DOHH2 (cell line): ENCODE results near the gene AKR1B15.

Experiments
- H3F3A ChIP-seq: fragments of 200-600 bp; sonication (generic), shearing (Covaris generic); 2 replicates; pipeline ENCODE4 v1.6.0; 2016; ENCODE audit warnings: antibody characterized with exemption, mild to moderate bottlenecking; ENCODE audit not compliant: control insufficient read depth, insufficient read depth
- H3K27ac ChIP-seq: fragments of 200-600 bp; sonication (generic); 2 replicates; pipeline ENCODE4 v1.5.1; 2014; ENCODE audit warnings: low read depth, mild to moderate bottlenecking, low read length, moderate library complexity
- H3K27me3 ChIP-seq: fragments of 200-600 bp; sonication (generic); 2 replicates; pipeline ENCODE4 v1.6.1; 2014; ENCODE audit warnings: mild to moderate bottlenecking, low read length, mixed read lengths; ENCODE audit not compliant: control insufficient read depth
- H3K36me3 ChIP-seq: fragments of 200-600 bp; sonication (generic); 2 replicates; pipeline ENCODE4 v1.6.1; 2014; ENCODE audit warnings: mild to moderate bottlenecking, low read length, moderate library complexity, mixed read lengths; ENCODE audit not compliant: control insufficient read depth
- H3K4me1 ChIP-seq: fragments of 200-600 bp; sonication (generic); 2 replicates; pipeline ENCODE4 v1.6.1; 2014; ENCODE audit warnings: mild to moderate bottlenecking, low read length, mixed read lengths; ENCODE audit not compliant: control insufficient read depth
- H3K4me2 ChIP-seq: fragments of 200-600 bp; sonication (generic); 2 replicates; pipeline ENCODE4 v1.6.0; 2014; ENCODE audit warnings: mild to moderate bottlenecking, low read length, moderate library complexity
- H3K4me3 ChIP-seq: fragments of 200-600 bp; sonication (generic); 2 replicates; pipeline ENCODE4 v1.5.1; 2014; ENCODE audit warnings: mild to moderate bottlenecking, low read length, mixed read lengths
- H3K79me2 ChIP-seq: fragments of 200-600 bp; sonication (generic); 2 replicates; pipeline ENCODE4 v1.6.1; 2014; ENCODE audit warnings: mild to moderate bottlenecking, low read length, mixed read lengths; ENCODE audit not compliant: control insufficient read depth
- H3K9me2 ChIP-seq: fragments of 200-600 bp; sonication (generic); replicated peaks from 2 replicates; pipeline ENCODE4 v1.6.1; 2014; ENCODE audit warnings: mild to moderate bottlenecking, low read length, mixed read lengths; ENCODE audit not compliant: control insufficient read depth
- H3K9me3 ChIP-seq: fragments of 200-600 bp; sonication (generic); 2 replicates; pipeline ENCODE4 v1.6.1; 2014; ENCODE audit warnings: antibody characterized with exemption, low read length, mixed read lengths; ENCODE audit not compliant: control insufficient read depth, insufficient read depth
- H4K20me1 ChIP-seq: fragments of 200-600 bp; sonication (generic); 2 replicates; pipeline ENCODE4 v1.6.0; 2014; ENCODE audit warnings: low read depth, mild to moderate bottlenecking, antibody characterized with exemption, low read length, moderate library complexity; ENCODE audit not compliant: control insufficient read depth, insufficient read depth
- EZH2phosphoT487 ChIP-seq: fragments of 200-600 bp; sonication (generic); IDR thresholded peaks from 2 replicates; pipeline ENCODE4 v1.6.1; 2017; ENCODE audit warnings: borderline replicate concordance, mild to moderate bottlenecking, antibody characterized with exemption, low read length, moderate library complexity, mixed read lengths
- TF ChIP-seq, protein P1 (sequence below): fragments of 200-600 bp; sonication (generic); IDR thresholded peaks from one replicate; pipeline ENCODE4 v1.5.1; 2014; ENCODE audit warnings: antibody characterized with exemption, mild to moderate bottlenecking, low read depth, low read length; ENCODE audit not compliant: poor library complexity, severe bottlenecking

The AKR1B15 gene

DNA sequence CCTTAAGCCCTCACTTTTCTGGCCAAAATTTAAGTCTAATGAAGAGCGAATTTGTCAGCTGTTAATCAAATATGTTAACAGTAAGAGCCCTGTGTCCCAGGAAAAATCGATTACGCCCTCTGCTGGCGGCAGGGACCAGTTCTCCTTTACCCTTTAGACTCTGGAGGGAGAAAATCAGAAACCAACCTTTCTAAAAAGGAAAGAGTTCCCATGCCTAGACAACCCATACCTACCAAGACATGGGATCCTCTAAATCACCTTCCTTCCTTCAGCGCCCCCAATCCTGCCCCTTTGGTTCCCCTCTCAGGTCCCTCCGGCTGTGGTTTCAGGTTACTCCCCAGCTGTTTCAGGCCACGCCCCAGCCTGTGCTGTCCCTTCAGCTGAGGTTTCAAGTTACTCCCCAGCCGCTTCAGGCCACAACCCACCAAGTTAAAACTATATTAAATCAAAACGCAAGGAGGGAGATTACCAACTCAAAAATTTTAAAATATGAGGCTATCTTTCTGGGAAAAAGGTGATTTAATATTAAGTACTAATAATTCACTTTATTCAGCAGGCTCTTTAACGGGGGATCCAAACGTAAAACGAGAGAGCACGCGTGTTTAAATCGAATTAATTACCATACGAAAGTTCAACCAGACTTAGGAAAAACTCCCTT lies 1.4 kb upstream of the AKR1B15 start:
- Histone ChIP-seq H3K27me3 (peaks cover 27% of the 10 kb centered on the region), H3K27ac (no peak overlapping the region), H3K9me2 (no peaks in the 10 kb centered on the region), H3K79me2 (no peaks in the 10 kb centered on the region), H3K4me2 (peak overlapping the region; percentile 40), H3F3A (no peaks in the 10 kb centered on the region), H4K20me1 (no peaks in the 10 kb centered on the region), H3K9me3 (no peaks in the 10 kb centered on the region), H3K4me1 (peaks cover 4% of the 10 kb centered on the region; the same call in 1 of the 2 replicates), H3K36me3 (no peaks in the 10 kb centered on the region), H3K4me3 (no peak overlapping the region)
- TF ChIP-seq EZH2phosphoT487 = no peak
- TF ChIP-seq, protein P1, sequence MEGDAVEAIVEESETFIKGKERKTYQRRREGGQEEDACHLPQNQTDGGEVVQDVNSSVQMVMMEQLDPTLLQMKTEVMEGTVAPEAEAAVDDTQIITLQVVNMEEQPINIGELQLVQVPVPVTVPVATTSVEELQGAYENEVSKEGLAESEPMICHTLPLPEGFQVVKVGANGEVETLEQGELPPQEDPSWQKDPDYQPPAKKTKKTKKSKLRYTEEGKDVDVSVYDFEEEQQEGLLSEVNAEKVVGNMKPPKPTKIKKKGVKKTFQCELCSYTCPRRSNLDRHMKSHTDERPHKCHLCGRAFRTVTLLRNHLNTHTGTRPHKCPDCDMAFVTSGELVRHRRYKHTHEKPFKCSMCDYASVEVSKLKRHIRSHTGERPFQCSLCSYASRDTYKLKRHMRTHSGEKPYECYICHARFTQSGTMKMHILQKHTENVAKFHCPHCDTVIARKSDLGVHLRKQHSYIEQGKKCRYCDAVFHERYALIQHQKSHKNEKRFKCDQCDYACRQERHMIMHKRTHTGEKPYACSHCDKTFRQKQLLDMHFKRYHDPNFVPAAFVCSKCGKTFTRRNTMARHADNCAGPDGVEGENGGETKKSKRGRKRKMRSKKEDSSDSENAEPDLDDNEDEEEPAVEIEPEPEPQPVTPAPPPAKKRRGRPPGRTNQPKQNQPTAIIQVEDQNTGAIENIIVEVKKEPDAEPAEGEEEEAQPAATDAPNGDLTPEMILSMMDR = peak; percentile 99

DNA sequence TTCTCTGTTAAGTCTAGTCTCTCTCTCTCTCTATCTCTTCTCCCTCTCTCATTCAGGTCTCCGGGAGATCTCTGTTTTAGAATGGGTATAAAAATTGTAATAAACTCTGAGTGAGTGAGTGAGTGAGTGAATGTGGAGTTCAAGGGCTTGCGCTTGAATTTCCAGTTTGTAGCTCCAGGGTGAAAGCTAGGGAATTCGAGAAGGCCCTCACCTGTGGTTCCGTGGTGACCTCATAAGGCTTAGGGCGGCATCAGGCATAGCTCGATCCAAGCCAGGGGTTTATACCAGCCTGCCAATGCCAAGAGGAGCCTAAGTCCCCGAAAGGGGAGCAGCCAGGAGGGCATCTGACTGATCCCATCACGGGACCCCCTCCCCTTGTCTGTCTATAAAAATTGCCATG lies 456 bp downstream of the AKR1B15 start:
- Histone ChIP-seq H3K4me1 (peaks cover 4% of the 10 kb centered on the region; the same call in 1 of the 2 replicates), H3F3A (no peaks in the 10 kb centered on the region), H3K36me3 (no peaks in the 10 kb centered on the region), H3K9me2 (no peaks in the 10 kb centered on the region), H3K4me2 (no peak overlapping the region), H4K20me1 (no peaks in the 10 kb centered on the region), H3K9me3 (no peaks in the 10 kb centered on the region), H3K79me2 (no peaks in the 10 kb centered on the region), H3K27me3 (peaks cover 27% of the 10 kb centered on the region), H3K4me3 (no peak overlapping the region), H3K27ac (no peak overlapping the region)
- TF ChIP-seq EZH2phosphoT487 = no peak
- TF ChIP-seq, protein P1 = no peak

GRCh38 chr7:134552105-134552504 lies 3.2 kb downstream of the AKR1B15 start:
- no peak overlapping the region for H3K27ac ChIP-seq
- peaks cover 4% of the 10 kb centered on the region; the same call in 1 of the 2 replicates for H3K4me1 ChIP-seq
- no peaks in the 10 kb centered on the region for H3K79me2 ChIP-seq
- no peak overlapping the region for H3K4me2 ChIP-seq
- no peaks in the 10 kb centered on the region for H3K36me3 ChIP-seq
- no peaks in the 10 kb centered on the region for H4K20me1 ChIP-seq
- H3K9me2 ChIP-seq = no peaks in the 10 kb centered on the region
- H3F3A ChIP-seq = no peaks in the 10 kb centered on the region
- H3K4me3 ChIP-seq = no peak overlapping the region
- TF ChIP-seq EZH2phosphoT487 = no peak
- TF ChIP-seq, protein P1 = no peak
- H3K9me3 ChIP-seq = no peaks in the 10 kb centered on the region
- peaks cover 27% of the 10 kb centered on the region for H3K27me3 ChIP-seq
